Activated T-cell treated with anti-CD3 and anti-CD28 coated beads, Interleukin-2, amount 50 U/mL, for 1 hour (primary cell): Measurements from ENCODE around the gene TPK1.
"Not testable (repeated sequence)": the region's sequence is repeated elsewhere in the genome, so short reads cannot be mapped to it uniquely, and the experiment has no call there.

Experiments
- DNase-seq: peaks from one replicate; pipeline ENCODE4 v3.0.0-alpha.2; 2020

TPK1 gene

GRCh38 chr7:144455040-144455404, 380.8 kb downstream of the TPK1 start:
- DNase-seq: no peak

GRCh38 chr7:144454256-144455039, 381.4 kb downstream of the TPK1 start:
- DNase-seq: no peak

DNA sequence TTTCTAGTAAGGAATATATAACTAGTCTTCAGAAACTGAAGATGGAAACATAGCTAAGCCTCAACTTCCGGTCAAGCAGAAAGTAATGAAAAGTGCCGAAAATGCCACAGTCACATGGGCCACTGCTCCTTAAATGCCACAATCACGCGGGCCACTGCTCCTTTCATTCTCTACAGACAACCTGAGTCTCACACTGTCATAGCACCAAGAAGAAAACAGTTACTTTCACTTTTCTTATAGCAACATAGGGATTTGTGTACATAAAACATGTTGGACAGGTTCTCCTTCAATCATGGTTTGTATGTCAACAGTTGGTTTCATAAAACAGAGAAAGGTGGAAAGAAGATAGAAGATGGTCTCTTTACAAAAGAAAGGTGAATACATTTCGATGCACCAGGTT, 383.8 kb downstream of the TPK1 start:
- DNase-seq: no peak

DNA sequence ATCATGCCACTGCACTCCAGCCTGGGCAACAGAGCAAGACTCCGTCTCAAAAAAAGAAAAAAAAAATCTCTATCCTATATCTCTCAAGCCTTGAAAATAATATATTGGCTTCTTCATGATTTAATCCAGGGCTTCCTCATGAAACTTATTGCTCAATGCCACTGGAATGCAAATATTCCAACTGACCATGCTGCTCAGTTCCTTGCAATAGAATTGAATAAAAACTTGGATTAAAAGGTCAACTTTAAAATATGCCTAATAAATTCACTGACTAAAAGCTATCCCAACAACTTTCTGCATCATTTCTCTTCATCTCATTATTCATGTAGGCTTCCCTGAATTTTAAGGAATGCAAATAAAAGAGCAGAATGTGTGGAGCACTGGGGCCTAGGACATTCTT, 390.3 kb downstream of the TPK1 start:
- no peak for DNase-seq

- no peak for DNase-seq
Measured at GRCh38 chr7:144439717-144440205, 396.1 kb downstream of the TPK1 start.

GRCh38 chr7:144438759-144439158, 397.1 kb downstream of the TPK1 start:
- DNase-seq: no peak

DNA sequence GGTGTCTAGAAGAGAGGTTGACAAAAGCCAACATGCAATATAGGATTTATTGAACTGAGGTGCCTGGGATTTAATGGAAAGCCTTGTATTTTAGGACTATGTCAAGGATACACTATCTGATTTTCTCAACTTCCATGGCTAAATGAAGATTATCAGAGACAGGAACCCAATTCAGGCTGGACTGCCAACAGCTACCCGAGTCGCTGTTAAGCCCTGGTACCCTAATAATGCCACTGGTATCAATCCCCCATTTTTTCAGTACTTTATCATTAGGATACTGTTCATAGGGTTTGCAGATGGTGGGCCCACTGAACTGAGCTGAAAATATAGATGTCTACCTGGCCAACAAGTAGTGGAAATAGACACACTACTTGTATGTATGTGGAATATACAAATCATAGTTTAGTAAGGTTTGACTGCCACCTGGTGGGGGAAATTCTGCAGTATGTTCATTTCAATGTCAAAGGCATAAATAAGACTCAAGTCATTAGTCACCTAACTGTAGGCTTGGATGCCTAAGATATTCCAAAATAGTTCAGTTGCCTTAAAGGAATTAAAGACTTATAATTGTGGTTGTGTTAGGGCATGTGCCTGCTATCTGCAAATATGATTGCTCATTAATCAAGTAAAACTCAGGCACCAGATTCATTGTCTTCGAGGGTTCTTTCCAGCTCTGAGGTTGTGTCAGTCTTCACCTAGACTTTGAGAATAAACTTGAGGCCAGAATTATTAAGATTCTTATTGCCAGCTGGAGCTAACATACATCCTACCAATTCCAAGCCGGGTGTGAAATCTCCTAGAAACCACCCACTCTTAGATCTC, 398.3 kb downstream of the TPK1 start:
- DNase-seq: no peak

DNA sequence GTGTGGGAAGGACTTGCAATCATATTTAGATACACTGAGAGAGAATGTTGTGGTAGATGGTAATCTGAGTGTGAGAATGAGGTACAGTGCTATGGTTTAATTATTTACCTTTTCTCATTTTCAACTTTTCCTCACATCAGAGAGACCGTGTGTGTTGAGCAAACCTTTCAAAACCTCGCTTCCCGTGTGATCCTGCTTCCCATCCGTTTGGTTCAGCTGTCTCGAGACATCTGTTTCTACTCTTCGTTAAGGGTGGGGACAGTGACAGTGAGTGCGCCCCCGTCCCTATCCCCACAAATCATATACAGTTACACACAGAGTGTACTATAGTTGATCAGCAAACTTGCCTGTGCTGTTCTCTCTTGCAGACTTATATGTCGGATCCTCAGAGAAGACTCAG, 399.4 kb downstream of the TPK1 start:
- DNase-seq: no peak

DNA sequence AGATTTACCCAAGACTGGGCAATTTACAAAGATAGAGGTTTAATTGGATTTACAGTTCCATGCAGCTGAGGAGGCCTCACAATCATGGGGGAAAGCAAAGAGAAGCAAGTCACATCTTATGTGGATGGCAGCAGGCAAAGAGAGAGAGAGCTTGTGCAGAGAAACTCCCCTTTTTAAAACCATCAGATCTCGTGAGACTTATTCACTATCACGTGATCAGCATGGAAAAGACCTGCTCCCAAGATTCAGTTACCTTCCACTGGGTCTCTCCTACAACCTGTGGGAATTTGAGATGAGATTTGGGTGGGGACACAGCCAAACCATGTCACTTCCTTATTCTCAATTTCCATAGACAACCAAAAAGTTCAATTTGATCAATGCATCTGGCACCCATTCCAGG, 407.4 kb downstream of the TPK1 start:
- DNase-seq: no peak

DNA sequence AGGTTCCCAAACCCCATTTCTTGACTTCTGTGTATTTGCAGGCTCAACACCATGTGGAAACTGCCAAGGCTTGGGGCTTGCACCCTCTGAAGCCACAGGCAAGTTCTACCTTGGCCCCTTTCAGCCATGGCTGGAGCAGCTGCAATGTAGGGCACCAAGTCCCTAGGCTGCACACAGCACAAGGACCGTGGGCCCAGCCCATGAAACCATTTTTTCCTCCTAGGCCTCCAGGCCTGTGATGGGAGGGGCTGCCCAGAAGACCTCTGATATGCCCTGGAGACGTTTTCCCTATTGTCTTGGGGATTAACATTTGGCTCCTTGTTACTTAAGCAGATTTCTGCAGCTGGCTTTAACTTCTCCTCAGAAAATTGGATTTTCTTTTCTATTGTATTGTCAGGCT, 408.3 kb downstream of the TPK1 start:
- not testable (repeated sequence) for DNase-seq

DNA sequence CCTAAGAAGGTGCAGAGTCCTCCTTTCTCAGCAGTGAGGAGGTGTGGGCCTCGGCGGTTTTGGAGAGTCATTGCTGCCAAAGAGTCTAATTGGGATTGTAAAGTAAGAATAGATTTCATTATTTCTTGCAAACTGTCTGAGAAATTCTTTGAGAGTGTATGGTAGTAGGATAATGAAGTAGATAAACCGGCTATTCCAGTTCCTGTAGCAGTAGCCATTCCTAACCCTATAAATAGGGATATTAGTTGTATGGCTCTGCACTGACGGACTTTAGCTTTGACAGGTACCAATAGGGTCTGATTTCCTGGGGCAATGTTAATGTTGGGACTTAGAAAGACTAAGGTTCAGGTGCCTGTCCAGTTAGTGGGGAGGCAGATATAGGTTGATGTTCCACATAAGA, 416.9 kb downstream of the TPK1 start:
- DNase-seq: not testable (repeated sequence)

- no peak for DNase-seq
Measured at GRCh38 chr7:144416341-144416740, 419.5 kb downstream of the TPK1 start.

DNA sequence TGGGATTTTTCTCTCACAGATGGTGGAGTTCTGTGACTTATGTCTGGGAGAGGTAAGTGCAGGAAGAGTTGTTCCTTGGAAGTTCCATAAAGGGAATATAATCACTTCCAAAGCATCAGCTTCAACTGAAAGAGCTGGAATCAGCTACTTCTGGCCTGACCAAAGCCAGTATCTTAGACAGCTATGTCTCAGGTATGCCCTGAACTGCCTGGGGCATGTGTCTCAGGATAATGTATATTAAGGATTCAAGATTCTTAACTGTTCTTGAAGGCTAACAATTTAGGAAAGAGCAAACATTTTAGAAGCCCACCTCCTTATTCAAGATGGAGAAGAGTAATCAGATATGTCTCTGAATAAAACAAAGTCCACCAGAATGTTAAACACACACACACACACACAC, 420.0 kb downstream of the TPK1 start:
- no peak for DNase-seq

DNA sequence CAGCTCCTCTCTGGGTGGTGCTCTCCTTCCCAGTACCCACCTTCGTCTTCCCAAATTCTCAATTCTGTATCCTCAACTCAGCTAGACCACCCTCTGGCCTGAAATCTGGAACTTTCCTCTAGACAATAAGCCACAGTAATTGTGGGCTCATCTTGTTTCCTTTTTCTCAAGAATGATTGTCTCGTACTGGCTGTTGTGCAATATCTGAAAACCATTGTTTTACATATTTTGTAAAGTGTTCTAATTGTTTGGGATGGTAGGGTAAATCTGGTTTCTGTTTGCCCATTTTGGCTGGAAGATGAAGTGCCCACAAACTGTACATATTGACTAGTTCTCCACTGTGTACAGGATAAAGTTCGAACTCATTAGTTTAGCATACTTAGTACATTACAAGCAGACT, 421.0 kb downstream of the TPK1 start:
- no peak for DNase-seq

GRCh38 chr7:144410441-144410840, 425.4 kb downstream of the TPK1 start:
- DNase-seq: no peak

- DNase-seq: no peak
Measured at GRCh38 chr7:144408121-144408520, 427.7 kb downstream of the TPK1 start.

DNA sequence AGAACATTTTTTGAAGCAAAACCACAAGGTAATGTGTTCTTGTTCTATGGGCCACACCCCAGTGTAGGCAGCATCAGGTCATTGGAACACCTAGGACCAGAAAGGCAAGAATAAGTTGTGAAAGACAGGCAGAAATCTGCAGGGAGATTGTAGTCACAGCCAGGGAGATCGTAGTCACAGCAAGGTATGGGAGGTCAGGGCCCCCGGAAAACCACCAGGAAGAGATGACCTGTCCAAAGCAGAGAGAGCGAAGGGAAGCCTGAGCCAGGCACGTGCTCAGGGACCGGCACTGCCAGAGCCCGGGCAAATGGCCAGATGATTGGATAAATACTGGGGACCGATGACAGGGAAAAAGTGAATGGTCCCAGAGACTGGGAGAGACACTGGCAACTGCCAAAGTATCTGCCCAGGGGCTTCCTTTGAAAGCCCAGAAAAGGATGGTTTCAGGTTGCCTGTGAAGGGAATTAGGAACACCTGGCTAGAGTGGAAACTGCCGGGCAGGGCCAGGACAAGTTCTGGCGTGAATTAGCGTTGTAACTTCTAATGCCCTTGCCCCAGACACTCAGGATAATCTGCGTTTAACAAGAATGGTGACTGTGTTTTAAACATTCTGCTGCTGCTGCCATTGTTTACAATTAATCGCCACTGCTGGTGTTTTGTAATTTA, 428.5 kb downstream of the TPK1 start:
- DNase-seq: no peak

- DNase-seq: no peak
Measured at GRCh38 chr7:144404946-144405345, 430.9 kb downstream of the TPK1 start.

- DNase-seq: no peak
Measured at GRCh38 chr7:144403649-144404061, 432.2 kb downstream of the TPK1 start, which contains the start of gene NOBOX. NOBOX (minus strand) TSS chr7:144403693.

DNA sequence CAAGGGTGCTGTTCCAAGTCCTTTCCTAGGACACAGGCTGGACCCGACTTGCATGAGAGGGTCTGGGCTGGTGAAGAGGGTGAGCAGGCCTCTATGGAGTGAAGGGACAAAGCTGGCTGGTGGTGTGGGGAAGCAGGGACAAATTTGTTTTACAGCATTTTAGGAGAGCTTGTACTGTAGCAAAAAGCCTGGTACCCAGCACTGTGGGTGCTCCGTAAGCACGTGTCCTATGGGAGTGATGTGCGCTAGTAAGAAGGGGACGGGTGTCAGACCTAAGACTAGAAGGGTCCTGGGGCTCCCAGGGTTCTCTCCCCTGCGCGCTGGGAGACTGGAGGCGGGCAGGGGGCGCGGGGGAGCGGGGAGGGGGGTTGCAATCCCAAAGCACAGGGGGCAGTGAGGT, 432.8 kb downstream of the TPK1 start:
- DNase-seq: no peak
